ENCODE measurements around the gene TRIM3.

DNA sequence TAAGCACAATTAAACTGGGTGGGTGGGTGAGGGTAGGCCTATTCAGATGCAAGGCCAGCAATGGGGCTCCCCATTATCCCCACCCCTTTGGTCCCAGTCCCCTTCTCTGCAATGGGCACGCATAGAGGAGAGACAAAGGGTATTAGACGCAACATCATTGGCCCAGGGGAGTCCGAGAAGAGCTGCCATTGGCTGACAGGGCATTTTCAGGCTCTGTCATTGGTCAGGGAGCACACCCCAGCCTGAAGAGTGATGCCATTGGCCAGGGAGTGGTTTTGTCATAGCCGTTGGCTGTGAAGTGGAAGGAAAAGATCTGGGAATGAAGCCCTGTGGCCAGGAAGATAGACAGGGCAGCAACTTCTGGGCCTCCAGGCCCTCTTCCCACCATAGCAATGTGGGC lies 2.8 kb upstream of the TRIM3 start:
- TF ChIP-seq CTCF (IDR thresholded peaks at IDR 0.05; ENCODE audit: low read depth, low read length) (no peak), EZH2phosphoT487 (IDR thresholded peaks at IDR 0.05; ENCODE audit: low read depth) (no peak)

All from OCI-LY3 (cell line).